Subcutaneous abdominal adipose tissue (tissue), 5 donors: ENCODE data around the gene PRKCE.

ENCODE experiments used
- H3K27ac ChIP-seq: one replicate; pipeline ENCODE4 v1.7.0; 2013; ENCODE audit warnings: low read depth, mild to moderate bottlenecking, inconsistent platforms, low read length, moderate library complexity
- H3K27me3 ChIP-seq, 5 donors: one replicate each; pipeline ENCODE4 v1.7.0; 2013; ENCODE audit warnings: low read length in 5 of 5, inconsistent platforms in 1 of 5; ENCODE audit not compliant: control insufficient read depth in 5 of 5, insufficient read depth in 4 of 5
- H3K36me3 ChIP-seq, 5 donors: one replicate each; pipeline ENCODE4 v1.7.0; 2013; ENCODE audit warnings: low read length in 5 of 5; ENCODE audit not compliant: control insufficient read depth in 5 of 5, insufficient read depth in 5 of 5
- H3K4me1 ChIP-seq, 5 donors: one replicate each; pipeline ENCODE4 v1.7.0; 2013; ENCODE audit warnings: low read length in 5 of 5, mild to moderate bottlenecking in 3 of 5, moderate library complexity in 1 of 5; ENCODE audit not compliant: control insufficient read depth in 5 of 5, insufficient read depth in 5 of 5
- H3K4me3 ChIP-seq, 5 donors: one replicate each; pipeline ENCODE4 v1.7.0; 2013; ENCODE audit warnings: low read length in 5 of 5, low read depth in 1 of 5
- H3K9ac ChIP-seq, 5 donors: one replicate each; pipeline ENCODE4 v1.7.0; 2013; ENCODE audit warnings: low read length in 5 of 5, mild to moderate bottlenecking in 4 of 5, moderate library complexity in 3 of 5
- H3K9me3 ChIP-seq, 5 donors: one replicate each; pipeline ENCODE4 v1.7.0; 2013; ENCODE audit warnings: low read length in 5 of 5; ENCODE audit not compliant: control insufficient read depth in 5 of 5
- donor health status: healthy.
- donor health status: healthy.
- donor health status: healthy.
- donor health status: healthy.
- donor health status: healthy.

PRKCE gene

GRCh38 chr2:45745231-45745630, 93.8 kb downstream of the PRKCE start:
- no peak overlapping the region for H3K27ac ChIP-seq
- H3K9ac ChIP-seq = no peak overlapping the region

GRCh38 chr2:45746888-45747287, 95.4 kb downstream of the PRKCE start:
- Histone ChIP-seq H3K9ac (no peak overlapping the region), H3K27ac (no peak overlapping the region), H3K9me3 (peaks cover 0 to 6% (median 4%) of the 10 kb centered on the region in 5 donors), H3K4me1 (peaks cover 0 to 11% (median 2%) of the 10 kb centered on the region in 5 donors), H3K27me3 (no peaks in the 10 kb centered on the region), H3K4me3 (no peak overlapping the region), H3K36me3 (no peaks in the 10 kb centered on the region)

More at GRCh38 chr2:45745231-45745630, 93.8 kb downstream of the PRKCE start:
- no peaks in the 10 kb centered on the region for H3K36me3 ChIP-seq
- no peak overlapping the region for H3K4me3 ChIP-seq
- H3K27me3 ChIP-seq = no peaks in the 10 kb centered on the region
- peaks cover 0 to 15% (median 5%) of the 10 kb centered on the region in 5 donors for H3K4me1 ChIP-seq
- H3K9me3 ChIP-seq = peaks cover 0 to 6% (median 4%) of the 10 kb centered on the region in 5 donors

GRCh38 chr2:45747363-45747762, 95.9 kb downstream of the PRKCE start:
- H3K9me3 ChIP-seq = peaks cover 0 to 6% (median 4%) of the 10 kb centered on the region in 5 donors
- H3K4me1 ChIP-seq = peaks cover 0 to 11% (median 2%) of the 10 kb centered on the region in 5 donors
- no peaks in the 10 kb centered on the region for H3K27me3 ChIP-seq
- H3K27ac ChIP-seq = no peak overlapping the region
- no peaks in the 10 kb centered on the region for H3K36me3 ChIP-seq
- H3K4me3 ChIP-seq = no peak overlapping the region
- no peak overlapping the region for H3K9ac ChIP-seq

GRCh38 chr2:45748239-45748638, 96.8 kb downstream of the PRKCE start:
- peaks cover 0 to 6% (median 4%) of the 10 kb centered on the region in 5 donors for H3K9me3 ChIP-seq
- no peak overlapping the region for H3K27ac ChIP-seq
- no peaks in the 10 kb centered on the region for H3K27me3 ChIP-seq
- H3K9ac ChIP-seq = no peak overlapping the region
- peaks cover 0 to 9% (median 2%) of the 10 kb centered on the region in 5 donors for H3K4me1 ChIP-seq
- H3K36me3 ChIP-seq = no peaks in the 10 kb centered on the region
- no peak overlapping the region for H3K4me3 ChIP-seq

GRCh38 chr2:45750001-45750400, 98.5 kb downstream of the PRKCE start:
- H3K4me3 ChIP-seq = no peak overlapping the region
- H3K27me3 ChIP-seq = no peaks in the 10 kb centered on the region
- peaks cover 0 to 6% (median 4%) of the 10 kb centered on the region in 5 donors for H3K9me3 ChIP-seq
- peaks cover 0 to 3% (median 0%) of the 10 kb centered on the region in 5 donors for H3K4me1 ChIP-seq
- H3K36me3 ChIP-seq = no peaks in the 10 kb centered on the region
- no peak overlapping the region for H3K9ac ChIP-seq
- no peak overlapping the region for H3K27ac ChIP-seq

GRCh38 chr2:45750484-45750883, 99.0 kb downstream of the PRKCE start:
- Histone ChIP-seq H3K9ac (no peak overlapping the region), H3K36me3 (no peaks in the 10 kb centered on the region), H3K9me3 (peaks cover 0 to 6% (median 4%) of the 10 kb centered on the region in 5 donors), H3K27ac (no peak overlapping the region), H3K27me3 (no peaks in the 10 kb centered on the region), H3K4me1 (peaks cover 0 to 8% (median 0%) of the 10 kb centered on the region in 5 donors), H3K4me3 (no peak overlapping the region)

GRCh38 chr2:45753381-45753780, 101.9 kb downstream of the PRKCE start:
- H3K4me3 ChIP-seq = no peak overlapping the region

GRCh38 chr2:45754131-45755010, 102.9 kb downstream of the PRKCE start:
- Histone ChIP-seq H3K27ac (no peak overlapping the region), H3K4me3 (no peak overlapping the region), H3K9me3 (no peaks in the 10 kb centered on the region), H3K9ac (no peak overlapping the region), H3K36me3 (no peaks in the 10 kb centered on the region), H3K27me3 (no peaks in the 10 kb centered on the region), H3K4me1 (peaks cover 0 to 16% (median 0%) of the 10 kb centered on the region in 5 donors)

More at GRCh38 chr2:45753381-45753780, 101.9 kb downstream of the PRKCE start:
- Histone ChIP-seq H3K27me3 (no peaks in the 10 kb centered on the region), H3K9ac (no peak overlapping the region), H3K27ac (no peak overlapping the region), H3K4me1 (peaks cover 0 to 12% (median under 1%) of the 10 kb centered on the region in 5 donors), H3K9me3 (no peaks in the 10 kb centered on the region), H3K36me3 (no peaks in the 10 kb centered on the region)

GRCh38 chr2:45755585-45756335, 104.3 kb downstream of the PRKCE start:
- Histone ChIP-seq H3K27ac (no peak overlapping the region), H3K36me3 (no peaks in the 10 kb centered on the region), H3K9ac (no peak overlapping the region), H3K9me3 (no peaks in the 10 kb centered on the region), H3K4me3 (no peak overlapping the region), H3K4me1 (peaks cover 0 to 18% (median 0%) of the 10 kb centered on the region in 5 donors), H3K27me3 (no peaks in the 10 kb centered on the region)

- no peaks in the 10 kb centered on the region for H3K27me3 ChIP-seq
- H3K4me3 ChIP-seq = no peak overlapping the region
- H3K9me3 ChIP-seq = no peaks in the 10 kb centered on the region
- peaks cover 0 to 18% (median 0%) of the 10 kb centered on the region in 5 donors for H3K4me1 ChIP-seq
- no peak overlapping the region for H3K9ac ChIP-seq
- H3K36me3 ChIP-seq = no peaks in the 10 kb centered on the region
- H3K27ac ChIP-seq = no peak overlapping the region
These were observed 106.5 kb downstream of the PRKCE start for GRCh38 chr2:45758018-45758417.
